AG08395 (cell line): ENCODE measurements around the gene RNF220.

Source experiments
- DNase-seq: peaks from one replicate; pipeline ENCODE4 v3.0.0; 2012; ENCODE audit warnings: mixed read lengths, low spot score

The RNF220 gene

GRCh38 chr1:44523593-44524591 lies 118.8 kb downstream of the RNF220 start:
- no peak for DNase-seq

- DNase-seq, result no peak
Measured at GRCh38 chr1:44524655-44525500, 119.8 kb downstream of the RNF220 start.

- DNase-seq, result no peak
Measured at GRCh38 chr1:44526295-44527073, 121.4 kb downstream of the RNF220 start.

GRCh38 chr1:44531785-44532566 lies 126.9 kb downstream of the RNF220 start:
- no peak for DNase-seq

GRCh38 chr1:44532567-44532944 lies 127.5 kb downstream of the RNF220 start:
- no peak for DNase-seq

- no peak for DNase-seq
Measured at GRCh38 chr1:44534771-44535170, 129.7 kb downstream of the RNF220 start.

GRCh38 chr1:44536357-44537209 lies 131.5 kb downstream of the RNF220 start:
- DNase-seq, result no peak

- DNase-seq, result no peak
Measured at GRCh38 chr1:44537538-44537937, 132.5 kb downstream of the RNF220 start.

- no peak for DNase-seq
Measured at GRCh38 chr1:44537956-44538355, 132.9 kb downstream of the RNF220 start.

GRCh38 chr1:44539991-44540730 lies 135.1 kb downstream of the RNF220 start:
- no peak for DNase-seq

GRCh38 chr1:44542420-44543063 lies 137.5 kb downstream of the RNF220 start:
- DNase-seq, result no peak

- DNase-seq, result no peak
Measured at GRCh38 chr1:44543064-44543744, 138.1 kb downstream of the RNF220 start.

- DNase-seq, result no peak
Measured at GRCh38 chr1:44543786-44544185, 138.7 kb downstream of the RNF220 start.

- no peak for DNase-seq
Measured at GRCh38 chr1:44544960-44545359, 139.9 kb downstream of the RNF220 start.

GRCh38 chr1:44545961-44546360 lies 140.9 kb downstream of the RNF220 start:
- no peak for DNase-seq

GRCh38 chr1:44546403-44547053 lies 141.5 kb downstream of the RNF220 start:
- no peak for DNase-seq

GRCh38 chr1:44547361-44547760 lies 142.3 kb downstream of the RNF220 start:
- no peak for DNase-seq

- no peak for DNase-seq
Measured at GRCh38 chr1:44547837-44548236, 142.8 kb downstream of the RNF220 start.
